Inflammatory macrophage (primary cell): ENCODE data around the gene CCDC137.
A peak's percentile ranks its signal among the peaks of the same experiment; 100 is the strongest.
"Not testable (repeated sequence)": the region's sequence is repeated elsewhere in the genome, so short reads cannot be mapped to it uniquely, and the experiment has no call there.

Experiments used
- DNase-seq, 2 donors: peaks; one replicate each; pipeline ENCODE4 v3.0.0-alpha.2; 2020 to 2022
- total RNA-seq, 18 experiments: gene quantifications; one replicate each; lab custom pipeline; 2026; ENCODE audit warnings: mixed read lengths in 6 of 18, inconsistent platforms in 2 of 18; lab: John Stamatoyannopoulos, UW

Gene CCDC137, protein sequence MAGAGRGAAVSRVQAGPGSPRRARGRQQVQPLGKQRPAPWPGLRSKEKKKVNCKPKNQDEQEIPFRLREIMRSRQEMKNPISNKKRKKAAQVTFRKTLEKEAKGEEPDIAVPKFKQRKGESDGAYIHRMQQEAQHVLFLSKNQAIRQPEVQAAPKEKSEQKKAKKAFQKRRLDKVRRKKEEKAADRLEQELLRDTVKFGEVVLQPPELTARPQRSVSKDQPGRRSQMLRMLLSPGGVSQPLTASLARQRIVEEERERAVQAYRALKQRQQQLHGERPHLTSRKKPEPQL
- 4.3 to 33.0 (median 14.9) reads per million in 18 experiments for total RNA-seq

DNA sequence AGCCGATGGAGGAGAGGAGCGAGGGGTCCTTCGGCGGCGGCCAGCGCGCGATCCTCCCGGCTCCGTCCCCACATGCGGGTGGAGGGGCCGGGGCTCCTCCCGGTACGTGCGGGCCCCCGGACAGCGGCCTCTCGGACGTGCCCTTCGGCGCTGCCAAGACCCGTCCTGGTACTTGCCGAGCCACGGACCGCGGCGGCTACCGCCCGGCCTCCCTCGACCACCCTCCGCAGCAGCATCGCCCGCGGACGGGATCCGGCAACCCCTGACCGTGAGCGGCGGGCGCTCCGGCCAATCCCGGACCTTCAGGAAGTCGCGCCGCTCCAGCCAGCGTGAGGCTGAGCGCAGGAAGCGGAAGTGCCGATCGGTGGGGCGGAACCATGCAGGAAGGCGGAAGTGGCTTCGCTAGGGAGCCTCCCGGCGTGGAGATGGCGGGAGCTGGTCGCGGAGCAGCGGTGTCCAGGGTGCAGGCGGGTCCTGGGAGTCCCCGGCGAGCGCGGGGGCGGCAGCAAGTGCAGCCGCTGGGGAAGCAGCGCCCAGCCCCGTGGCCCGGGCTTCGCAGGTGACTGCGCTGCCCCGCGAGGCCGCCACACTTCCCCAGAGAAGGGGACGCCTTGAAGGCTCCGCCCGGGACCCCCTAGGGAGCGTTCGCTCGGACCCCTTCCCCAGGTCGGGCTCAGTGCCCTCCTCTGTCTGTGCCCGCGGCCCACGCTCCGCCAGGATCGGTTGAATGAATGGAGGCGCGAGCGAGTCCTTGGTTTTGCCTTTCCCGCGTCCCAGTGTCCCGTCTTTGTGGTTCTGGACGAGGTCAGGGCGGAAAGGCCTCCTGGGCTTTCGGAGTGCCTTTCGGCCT is at the start of gene CCDC137, which contains the start of gene OXLD1:
Gene CCDC137 (plus strand): TSS at position 396 of the 850 bp plus-strand sequence. CDS start 30 bp downstream, at position 426.
Gene OXLD1 (minus strand): TSS at position 264 of the 850 bp plus-strand sequence. CDS start 28 bp downstream, at position 236.
- peak; percentile 97 to 99 for DNase-seq

DNA sequence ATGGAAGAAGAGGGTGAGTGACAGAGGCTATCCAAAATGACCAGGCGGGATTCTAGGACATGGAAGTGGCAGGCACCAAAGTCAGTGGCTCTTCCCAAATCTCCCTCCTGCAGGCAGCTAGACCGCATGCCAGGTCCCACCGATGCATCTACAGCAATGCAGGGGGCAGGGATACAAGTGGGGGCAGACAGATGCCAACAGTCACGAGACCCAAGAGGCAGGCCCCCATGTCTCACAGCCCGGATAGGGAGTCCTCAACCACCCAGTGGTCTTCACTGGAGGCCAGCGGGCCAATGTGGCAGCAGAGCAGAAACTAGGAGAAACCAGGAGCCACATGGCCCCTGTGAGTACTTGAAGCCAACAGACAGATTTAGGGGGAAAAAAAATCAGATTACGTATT is 49.7 kb upstream of the CCDC137 start:
- no peak for DNase-seq

DNA sequence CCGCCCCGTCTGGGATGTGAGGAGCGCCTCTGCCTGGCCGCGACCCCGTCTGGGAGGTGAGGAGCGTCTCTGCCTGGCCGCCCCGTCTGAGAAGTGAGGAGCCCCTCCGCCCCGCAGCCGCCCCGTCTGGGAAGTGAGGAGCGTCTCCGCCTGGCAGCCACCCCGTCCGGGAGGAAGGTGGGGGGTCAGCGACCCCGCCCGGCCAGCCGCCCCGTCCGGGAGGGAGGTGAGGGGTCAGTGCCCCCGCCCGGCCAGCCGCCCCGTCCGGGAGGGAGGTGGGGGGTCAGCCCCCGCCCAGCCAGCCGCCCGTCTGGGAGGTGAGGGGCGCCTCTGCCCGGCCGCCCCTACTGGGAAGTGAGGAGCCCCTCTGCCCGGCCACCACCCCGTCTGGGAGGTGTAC is 48.2 kb upstream of the CCDC137 start:
- DNase-seq: not testable (repeated sequence)

DNA sequence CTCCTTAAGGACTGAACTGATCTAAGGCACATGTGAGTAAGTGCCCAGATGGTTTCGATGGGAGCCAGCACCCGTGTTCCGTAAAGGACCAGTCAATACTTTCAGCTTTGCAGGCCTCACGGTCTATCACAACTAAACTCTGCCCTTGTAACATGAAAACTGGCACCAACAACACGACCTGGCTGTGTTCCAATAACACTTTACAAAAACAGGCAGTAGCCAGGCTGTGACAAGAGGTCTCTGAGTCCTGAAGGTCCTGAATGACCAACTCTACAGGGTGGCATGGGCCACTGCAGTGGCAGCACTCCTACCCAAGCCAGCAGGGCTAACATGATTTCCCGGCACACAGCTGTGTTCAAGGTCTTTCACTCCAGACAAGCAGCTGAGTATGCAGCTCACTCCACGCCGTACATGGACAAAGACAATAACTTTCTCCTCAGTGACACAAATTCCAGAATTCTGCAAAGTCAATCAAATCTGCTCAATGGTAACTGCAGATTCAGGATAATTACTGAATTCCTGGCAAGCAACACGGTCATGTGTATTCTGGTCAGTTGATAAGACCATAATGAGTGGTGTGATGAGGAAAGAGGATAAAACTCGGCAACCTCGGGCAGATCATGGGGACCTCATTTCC is 44.9 kb upstream of the CCDC137 start:
- DNase-seq: no peak

DNA sequence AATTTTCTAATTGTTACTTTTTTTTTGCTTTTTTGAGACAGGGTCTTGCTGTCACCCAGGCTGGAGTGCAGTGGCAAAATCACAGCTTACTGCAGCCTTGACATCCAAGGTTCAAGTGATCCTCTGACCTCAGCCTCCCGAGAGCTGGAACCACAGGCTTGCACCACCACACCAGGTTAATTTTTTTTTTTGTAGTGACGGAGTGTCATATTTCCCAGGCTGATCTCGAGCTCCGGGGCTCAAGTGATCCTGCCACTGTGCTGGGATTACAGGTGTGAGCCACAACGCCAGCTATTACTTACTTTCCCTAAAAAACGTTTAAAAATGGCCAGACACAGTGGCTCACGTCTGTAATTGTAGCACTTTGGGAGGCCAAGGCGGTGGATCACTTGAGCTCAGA is 36.3 kb upstream of the CCDC137 start:
- no peak for DNase-seq

DNA sequence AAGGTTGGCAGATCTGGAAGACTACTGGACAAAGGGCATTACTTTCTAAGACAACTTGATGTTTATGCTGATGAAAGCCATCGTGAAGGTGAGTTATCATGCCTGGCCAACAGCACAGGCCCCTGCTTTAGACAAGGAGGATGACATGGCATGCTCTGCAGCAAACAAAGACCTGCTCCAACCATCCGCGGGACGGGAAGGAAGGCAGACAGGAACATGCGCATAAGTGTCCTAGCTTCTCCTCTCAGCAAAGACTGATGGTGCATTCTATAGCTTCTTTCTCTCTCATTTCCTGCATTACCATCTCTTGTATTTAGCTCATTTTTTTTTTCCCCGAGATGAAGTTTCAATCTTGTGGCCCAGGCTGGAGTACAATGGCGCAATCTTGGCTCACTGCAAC is 35.1 kb upstream of the CCDC137 start:
- no peak for DNase-seq

DNA sequence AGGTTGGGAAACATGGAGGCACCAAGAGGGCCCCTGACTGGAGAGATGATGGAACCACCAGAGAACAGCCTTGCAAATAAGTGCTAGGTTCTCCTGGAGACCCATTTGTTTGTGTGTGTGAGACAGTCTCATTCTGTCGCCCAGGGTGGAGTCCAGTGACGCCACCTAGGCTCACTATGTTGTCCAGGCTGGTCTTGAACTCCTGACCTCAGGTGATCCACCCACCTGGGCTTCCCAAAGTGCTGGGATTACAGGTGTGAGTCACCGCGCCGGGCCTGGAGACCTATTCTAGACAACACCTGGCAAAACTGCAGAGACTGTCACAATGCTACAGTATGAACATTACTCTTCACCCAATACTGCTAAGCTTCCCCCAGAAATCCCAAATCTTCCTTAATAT is 31.1 kb upstream of the CCDC137 start:
- no peak for DNase-seq

DNA sequence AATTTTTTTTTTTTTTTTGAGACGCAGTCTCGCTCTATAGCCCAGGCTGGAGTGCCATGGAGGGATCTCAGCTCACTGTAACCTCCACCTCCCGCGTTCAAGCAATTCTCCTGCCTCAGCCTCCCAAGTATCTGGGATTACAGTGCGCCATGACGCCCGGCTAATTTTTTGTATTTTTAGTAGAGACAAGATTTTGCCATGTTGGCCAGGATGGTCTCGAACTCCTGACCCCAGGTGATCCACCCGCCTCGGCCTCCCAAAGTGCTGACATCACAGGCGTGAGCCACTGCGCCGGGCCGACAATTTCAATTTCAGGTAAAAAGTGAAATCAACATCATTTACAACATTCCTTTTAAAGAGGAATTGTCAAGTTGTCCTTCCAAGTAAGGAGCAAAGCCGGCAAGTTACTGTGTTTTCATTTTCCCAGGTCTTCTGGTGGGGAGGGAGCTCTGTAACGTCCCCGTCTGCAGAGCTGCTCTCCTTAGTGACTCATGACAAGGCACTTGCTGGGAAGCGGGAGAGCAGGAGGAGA is 30.5 kb upstream of the CCDC137 start:
- DNase-seq: peak; percentile 9 to 31

DNA sequence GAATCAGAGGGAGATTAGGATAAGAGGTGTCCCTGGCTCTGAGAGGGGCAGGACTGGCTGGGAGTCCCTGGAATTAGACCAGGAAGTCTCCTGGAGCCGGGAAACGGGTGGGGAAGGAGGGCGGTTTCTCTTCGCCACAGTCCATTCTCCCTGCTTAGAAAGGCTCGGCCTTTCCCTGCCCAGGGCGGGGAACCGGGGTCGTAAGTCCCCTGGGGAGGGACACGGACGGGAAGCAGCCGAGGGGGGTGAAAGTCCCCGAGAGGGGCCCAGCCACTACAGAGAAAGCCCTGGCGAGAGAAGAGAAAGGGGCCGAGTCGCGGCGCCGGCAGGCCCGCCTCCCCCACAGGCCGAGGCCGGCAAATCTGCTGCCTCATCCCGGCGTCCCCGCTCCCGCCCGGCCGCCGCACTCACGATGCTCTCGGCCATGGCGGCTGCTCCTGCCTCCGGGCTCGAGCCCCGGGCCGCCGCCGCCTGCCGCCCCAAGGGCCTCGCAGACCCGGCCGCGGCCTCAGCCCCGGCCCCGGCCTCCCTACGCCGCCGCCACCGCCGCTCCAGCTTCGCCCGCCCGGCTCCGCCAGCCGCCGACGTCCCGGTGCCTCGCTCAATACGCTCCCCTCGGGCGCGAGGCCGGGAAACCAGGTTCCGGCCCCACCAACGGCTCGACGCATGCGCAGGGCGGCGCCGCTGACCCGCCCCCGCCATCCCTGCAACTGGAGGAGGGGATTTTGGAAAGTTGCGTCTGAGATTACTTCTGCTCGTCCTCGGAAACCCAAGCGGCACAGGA is 29.8 kb upstream of the CCDC137 start, which contains the start of the genes NPLOC4 and TSPAN10:
Gene NPLOC4 (minus strand): TSS at position 608 of the 784 bp plus-strand sequence. CDS start 182 bp downstream, at position 426.
Gene TSPAN10 (plus strand): TSS at position 692 of the 784 bp plus-strand sequence. CDS start 5,217 bp downstream, outside the sequence.
- peak; percentile 90 to 94 for DNase-seq

DNA sequence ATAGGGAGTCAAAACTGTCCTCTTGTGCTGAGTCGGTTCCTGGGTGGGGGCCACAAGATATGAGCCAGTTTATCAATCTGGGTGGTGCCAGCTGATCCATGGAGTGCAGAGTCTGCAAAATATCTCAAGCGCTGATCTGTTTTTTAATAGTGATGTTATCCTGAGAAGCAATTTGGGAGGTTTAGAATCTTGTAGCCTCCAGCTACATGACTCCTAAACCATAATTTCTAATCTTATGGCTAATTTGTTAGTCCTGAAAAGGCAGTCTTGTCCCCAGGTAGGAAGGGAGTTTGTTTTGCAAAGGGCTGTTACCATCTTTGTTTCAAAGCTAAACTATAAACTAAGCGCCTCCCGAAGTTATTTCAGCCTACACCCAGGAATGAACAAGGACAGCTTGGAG is 27.9 kb upstream of the CCDC137 start:
- no peak for DNase-seq

DNA sequence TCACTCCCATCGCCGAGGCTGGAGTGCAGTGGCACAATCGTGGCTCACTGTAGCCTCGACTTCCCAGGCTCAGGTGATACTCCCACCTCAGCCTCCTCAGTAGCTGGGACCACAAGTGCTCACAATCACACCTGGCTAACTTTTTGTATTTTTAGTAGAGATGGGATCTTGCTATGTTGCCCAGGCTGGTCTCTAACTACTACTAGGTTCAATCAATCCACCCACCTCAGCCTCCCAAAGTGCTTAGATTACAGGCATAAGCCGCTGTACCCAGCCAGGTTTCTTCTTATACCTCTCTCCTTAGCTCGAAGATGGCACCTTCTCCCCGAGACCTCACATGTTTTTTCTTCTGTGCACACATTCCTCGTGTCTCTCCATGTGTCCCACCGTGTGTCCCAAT is 26.5 kb upstream of the CCDC137 start:
- DNase-seq: no peak

DNA sequence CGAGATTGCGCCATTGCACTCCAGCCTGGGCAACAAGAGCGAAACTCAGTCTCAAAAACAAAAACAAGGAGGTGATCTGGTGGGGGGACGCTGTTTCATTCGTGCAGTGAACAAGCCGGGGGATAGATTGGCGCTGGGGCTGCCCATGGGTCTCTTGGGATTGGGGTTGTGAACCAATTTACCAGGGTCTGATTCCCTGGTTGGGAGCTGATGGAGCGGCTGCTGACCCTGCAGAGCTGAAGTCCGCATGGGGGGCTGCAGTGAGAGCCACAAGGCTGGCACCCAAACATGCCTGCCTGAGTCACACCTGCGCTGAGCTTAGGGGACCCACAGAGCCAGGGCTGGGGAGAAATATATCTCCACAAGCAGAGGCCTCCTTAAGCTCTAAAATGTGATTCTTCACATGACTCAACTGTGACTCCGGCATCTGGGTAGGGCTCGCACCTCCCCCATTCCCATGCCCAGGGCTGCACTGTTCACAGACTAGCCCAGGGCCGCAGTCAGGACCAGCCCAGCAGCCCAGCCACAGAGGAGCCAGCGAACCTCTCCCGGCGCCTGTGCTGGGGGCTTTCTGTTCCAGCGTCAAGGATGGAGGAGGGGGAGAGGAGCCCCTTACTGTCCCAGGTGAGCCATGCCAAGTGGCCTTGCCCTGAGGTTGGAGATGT is 24.6 kb upstream of the CCDC137 start:
- DNase-seq: no peak

DNA sequence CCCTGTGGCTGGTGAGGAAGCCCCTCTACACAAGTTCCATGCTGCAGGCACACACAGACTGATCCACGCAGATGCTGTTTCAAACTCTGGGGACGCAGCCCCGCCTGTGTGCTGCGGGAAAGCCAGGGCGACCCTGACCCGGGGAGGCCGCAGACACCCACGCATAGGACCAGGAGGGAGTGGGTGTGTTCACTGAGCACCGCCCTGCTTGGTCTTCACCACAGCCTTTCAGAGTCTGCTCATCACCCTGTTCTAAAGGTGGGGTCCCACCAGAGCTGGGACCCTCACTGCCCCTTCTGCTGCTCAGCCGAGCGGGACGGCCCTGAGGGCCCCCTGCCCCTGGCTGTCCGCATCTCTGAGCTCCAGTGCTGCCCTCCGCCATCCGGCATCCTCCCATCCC is 22.0 kb upstream of the CCDC137 start:
- no peak for DNase-seq

DNA sequence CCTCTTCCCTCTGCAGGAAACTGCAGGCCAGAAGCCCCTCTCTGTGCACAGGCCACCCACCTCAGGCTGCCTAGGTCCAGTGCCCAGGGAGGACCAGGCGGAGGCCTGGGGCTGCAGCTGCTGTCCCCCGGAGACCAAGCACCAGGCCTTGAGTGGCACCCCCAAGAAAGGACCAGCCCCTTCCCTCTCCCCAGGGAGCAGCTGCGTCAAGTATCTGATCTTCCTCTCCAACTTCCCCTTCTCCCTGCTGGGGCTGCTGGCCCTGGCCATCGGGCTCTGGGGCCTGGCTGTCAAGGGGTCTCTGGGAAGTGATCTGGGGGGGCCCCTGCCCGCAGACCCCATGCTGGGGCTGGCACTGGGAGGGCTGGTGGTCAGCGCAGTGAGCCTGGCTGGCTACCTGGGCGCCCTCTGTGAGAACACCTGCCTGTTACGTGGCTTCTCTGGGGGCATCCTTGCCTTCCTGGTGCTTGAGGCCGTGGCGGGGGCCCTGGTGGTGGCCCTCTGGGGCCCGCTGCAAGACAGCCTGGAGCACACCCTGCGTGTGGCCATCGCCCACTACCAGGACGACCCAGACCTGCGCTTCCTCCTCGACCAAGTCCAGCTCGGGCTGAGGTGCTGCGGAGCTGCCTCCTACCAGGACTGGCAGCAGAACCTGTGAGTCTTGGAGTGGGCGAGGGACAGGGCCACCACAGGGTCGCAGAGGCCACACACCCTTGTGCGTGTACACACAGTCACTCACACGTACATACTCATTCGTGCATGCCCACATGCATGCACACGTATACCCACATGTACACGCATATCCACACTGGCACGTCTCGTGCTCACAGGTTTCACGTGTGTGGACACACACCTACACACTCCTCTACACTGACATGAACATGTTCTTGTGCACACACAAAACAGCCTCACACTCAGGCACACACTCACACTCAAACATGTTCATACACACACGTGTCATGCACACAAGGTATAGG is 21.3 kb upstream of the CCDC137 start:
- DNase-seq: no peak

DNA sequence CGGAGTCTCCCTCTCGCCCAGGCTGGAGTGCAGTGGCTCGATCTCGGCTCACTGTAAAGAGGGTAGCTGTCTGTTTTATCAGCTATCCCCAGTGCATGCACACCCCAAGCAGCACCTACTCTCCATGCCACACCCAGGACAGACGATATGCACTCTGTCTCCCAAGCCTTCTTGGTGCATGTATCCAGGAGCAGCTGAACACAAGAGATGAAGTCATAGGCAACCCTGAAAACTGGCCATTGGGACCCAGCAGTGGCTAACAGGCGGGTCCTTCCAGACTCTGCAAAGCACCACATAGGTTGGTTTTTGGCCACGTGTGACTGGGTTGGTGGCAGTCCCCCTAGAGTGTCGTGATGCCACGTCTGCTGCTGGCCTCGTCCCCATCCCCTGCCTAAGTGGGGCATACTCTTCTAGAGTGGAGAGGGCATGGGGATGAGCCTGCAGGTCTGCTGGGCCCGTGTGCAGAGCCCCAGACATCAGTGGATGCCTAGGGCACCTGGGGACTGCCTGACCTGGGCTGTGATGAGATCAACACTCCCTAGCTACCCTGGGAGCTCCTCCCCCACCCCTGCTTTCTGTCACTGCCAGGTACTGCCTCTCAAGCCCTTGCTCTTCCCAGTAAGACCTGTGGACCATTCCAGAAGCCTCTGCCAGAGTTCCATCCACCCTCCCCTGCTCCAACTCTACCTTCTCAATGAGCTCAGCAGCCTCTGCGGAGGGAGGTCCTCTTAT is 19.5 kb upstream of the CCDC137 start:
- DNase-seq: no peak

DNA sequence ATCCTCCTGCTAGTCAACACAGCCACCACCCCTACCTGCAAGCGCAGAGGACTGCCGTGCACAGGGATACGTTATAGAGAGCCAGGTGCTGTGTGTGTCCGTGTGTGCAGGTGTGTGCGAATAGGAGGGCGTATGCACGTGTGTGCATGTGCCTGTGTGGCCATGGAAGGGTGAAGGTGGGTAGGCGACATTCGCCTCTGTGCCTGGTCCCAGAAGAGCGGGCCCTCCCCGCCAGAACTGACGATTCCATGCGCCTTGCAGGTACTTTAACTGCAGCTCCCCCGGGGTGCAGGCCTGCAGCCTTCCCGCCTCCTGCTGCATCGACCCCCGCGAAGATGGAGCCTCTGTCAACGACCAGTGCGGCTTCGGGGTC is 18.9 kb upstream of the CCDC137 start:
- no peak for DNase-seq

DNA sequence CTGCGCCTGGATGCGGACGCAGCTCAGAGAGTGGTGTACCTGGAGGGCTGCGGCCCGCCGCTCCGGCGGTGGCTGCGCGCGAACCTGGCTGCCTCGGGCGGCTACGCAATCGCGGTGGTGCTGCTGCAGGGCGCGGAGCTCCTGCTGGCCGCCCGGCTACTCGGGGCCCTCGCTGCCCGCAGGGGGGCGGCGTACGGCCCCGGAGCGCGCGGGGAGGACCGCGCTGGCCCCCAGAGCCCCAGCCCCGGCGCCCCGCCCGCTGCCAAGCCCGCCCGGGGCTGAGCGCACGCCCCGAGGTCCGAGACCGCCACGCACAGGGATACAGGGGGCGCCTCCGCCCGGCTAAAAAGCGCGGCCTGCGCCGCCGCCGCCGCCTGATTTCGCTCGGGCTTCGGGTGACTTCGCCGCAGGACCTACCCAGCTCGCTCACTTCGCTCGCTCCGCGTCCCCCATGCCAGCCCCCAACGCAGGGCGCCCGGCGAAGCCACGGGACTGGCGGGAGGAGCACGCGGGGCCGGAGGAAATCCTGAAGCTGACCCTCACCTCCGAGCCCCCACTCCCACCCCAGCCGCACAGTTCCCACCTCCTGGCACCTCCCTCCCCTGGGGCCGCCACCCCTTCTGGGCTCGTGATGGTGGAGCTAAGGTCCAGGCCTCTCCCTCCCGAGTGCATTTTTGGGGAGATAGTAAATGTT is 18.4 kb upstream of the CCDC137 start:
- DNase-seq: no peak

DNA sequence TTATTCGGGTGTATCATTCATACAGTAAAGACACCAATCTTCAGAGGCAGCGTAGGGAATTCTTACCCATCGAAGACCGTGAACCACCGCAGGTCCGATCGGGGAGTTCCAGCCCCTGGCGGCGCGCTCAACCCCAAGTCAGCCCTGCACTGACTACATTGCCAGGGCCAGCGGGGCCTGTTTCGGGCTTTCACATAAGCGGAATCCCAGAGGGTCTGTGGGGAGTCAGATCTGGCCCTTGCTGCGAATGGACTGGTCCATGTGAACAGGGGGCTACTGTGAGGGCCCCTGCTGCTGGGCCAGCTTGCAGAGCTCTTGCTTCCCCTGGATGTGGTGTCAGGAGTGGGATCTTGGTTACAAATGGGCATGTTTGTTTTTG is 17.8 kb upstream of the CCDC137 start:
- no peak for DNase-seq

DNA sequence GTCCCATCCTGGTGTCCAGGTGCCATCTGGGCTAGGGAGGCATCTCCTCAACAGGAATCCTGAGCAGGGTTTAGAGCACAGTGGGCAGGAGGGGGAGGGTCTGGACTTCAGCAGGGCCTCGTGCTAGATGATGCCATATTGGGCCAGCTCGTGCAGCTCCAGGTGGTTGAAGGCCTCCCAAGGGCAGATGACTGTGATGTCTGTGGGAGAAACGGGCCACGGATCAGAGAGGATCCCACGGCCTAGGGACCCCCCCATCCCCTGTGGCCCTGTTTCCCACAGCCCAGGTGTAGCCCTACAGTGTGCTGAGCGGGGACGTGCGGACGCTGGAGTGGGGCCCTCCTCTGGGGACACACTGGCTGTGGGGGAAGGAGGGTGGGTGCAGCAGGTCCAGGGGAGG is 15.6 kb upstream of the CCDC137 start:
- no peak for DNase-seq
